ENCODE measurements around the gene KANK3.

DNA sequence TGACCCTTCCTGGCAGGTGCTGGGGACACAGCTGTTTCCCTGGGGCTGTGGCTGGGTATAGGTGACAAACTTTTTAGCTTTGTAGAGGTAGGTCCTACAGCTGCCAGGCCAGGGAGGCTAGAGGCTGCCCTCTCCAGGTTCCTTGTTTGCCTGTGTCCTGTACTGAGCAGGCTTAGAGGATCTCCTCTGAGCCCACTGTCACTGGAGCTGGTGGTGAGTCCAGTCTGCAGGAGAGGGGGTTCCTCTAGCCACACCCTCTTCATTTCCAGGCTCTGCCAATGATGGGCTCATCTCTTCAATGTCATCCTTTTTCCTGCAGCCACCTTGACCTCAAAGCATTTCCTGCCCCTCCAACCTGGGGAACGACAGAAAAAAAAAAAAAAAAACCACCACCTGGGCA, 34.5 kb upstream of the KANK3 start:
- TF ChIP-seq, protein P1, sequence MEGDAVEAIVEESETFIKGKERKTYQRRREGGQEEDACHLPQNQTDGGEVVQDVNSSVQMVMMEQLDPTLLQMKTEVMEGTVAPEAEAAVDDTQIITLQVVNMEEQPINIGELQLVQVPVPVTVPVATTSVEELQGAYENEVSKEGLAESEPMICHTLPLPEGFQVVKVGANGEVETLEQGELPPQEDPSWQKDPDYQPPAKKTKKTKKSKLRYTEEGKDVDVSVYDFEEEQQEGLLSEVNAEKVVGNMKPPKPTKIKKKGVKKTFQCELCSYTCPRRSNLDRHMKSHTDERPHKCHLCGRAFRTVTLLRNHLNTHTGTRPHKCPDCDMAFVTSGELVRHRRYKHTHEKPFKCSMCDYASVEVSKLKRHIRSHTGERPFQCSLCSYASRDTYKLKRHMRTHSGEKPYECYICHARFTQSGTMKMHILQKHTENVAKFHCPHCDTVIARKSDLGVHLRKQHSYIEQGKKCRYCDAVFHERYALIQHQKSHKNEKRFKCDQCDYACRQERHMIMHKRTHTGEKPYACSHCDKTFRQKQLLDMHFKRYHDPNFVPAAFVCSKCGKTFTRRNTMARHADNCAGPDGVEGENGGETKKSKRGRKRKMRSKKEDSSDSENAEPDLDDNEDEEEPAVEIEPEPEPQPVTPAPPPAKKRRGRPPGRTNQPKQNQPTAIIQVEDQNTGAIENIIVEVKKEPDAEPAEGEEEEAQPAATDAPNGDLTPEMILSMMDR (conservative IDR thresholded peaks at IDR 0.05), result no peak
- TF ChIP-seq EZH2 (IDR thresholded peaks at IDR 0.05; ENCODE audit: low read depth), result no peak

All from PC-9 (cell line).